SIG-M5 (cell line): ENCODE results near the gene VOPP1.

Experiments used
- DNase-seq: peaks from one replicate; lab custom pipeline; 2025; lab: John Stamatoyannopoulos, UW

VOPP1 gene

DNA sequence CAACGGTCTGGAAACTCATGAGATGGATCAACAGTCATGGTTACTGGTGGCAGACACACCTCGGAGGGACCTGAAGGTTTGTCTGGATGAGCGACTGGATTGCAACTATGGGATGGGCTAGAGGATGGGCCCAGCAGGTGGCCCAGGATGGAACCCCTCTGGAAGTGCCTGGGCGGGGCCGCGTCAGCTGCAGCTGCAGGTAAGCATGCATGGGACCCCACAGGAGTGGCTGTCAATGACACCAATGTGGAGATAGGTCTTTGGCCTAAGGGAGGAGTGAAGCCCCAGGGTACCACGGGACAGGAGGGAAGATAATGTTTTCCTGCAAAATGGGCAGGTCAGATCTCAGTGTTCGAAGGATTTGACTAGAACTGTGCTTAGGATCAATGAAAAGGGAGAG is 103.8 kb downstream of the VOPP1 start:
- no peak for DNase-seq

DNA sequence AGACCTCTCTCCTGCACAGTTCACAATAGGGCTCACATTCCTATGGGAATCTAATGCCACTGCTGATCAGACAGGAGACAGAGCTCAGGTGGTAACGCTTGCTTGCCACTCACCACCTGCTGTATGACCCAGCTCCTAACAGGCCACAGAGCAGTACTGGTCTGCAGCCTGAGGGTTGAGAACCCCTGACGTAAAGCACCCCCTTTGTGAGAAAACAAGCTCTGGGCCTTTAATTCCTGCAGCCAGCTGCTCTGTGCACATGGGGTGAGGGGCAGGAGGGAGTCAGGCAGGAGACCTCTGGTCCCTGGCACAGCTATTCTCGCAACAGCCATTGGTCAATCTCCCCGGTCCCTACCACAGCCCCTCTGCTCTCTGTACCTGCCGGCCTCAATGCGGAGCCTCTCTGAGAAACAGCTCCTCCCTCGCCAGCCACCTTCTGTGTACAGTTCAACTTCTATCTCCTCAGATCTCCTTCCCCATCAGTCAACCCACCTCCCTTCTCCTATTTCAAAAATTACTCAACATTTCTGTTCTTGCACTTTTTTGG is 105.2 kb downstream of the VOPP1 start:
- DNase-seq = no peak

DNA sequence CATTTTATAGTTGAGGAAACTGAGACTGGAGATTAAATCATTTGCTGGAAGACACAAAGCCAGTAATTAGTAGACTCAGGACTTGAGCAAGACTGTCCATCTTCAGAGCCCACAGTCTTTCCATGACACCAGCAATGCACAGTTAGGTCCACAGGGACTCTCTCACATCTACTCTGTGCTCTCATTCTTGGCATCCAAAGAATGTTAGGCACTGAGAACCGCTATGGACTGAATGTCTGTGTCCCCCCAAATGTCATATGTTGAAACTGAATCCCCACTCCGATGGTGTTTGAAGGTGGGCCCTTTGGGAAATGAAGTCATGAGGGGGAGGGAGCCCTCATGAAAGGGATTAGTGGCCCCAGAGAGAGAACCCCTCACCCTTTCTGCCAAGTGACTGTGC is 106.6 kb downstream of the VOPP1 start:
- no peak for DNase-seq

DNA sequence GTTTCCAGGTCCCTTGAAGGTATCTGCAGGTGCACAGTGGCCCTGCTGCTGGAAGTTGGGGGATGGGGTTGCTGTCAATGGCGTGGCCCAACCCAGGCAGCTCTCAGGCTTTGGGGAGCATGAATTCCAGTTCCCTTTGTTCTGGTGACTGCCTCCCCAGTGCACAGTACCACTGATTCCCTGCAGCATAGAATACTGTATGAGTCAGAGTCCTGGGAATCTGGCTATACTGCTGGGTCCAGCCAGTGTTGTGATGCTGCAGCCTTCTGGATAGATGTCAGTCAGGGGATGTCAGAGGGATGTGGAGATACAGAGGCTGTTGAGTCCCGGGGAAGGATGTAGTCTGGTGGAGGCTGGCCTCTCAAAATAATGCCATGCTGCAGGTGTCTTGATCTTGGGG is 107.9 kb downstream of the VOPP1 start:
- DNase-seq = no peak

DNA sequence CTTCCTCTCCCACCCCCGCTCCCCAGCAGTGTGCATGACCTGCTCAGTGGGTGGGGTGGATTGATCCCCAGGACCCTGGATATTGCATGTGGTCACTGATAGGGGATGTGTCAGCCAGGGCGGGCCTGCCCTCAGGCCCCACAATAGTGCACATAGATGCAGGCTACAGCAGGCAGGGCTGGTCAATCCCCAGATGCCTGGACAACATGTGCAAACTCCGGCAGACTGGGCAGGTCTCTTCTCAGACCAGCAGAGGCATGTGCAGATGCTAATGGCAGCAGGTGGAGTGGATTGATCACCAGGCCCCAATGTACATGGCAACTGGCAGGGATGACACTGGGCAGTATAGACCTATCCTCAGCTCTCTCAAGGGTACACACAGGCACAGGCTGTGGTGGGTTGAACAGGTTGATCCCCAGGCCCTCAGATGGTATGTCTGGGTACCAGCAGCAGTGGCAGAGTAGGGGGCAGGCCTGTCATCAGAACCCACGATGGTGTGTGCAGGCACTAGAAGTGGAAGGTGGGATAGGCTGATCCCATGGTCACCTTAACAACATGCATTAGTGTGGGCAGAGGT is 108.5 kb downstream of the VOPP1 start:
- no peak for DNase-seq

DNA sequence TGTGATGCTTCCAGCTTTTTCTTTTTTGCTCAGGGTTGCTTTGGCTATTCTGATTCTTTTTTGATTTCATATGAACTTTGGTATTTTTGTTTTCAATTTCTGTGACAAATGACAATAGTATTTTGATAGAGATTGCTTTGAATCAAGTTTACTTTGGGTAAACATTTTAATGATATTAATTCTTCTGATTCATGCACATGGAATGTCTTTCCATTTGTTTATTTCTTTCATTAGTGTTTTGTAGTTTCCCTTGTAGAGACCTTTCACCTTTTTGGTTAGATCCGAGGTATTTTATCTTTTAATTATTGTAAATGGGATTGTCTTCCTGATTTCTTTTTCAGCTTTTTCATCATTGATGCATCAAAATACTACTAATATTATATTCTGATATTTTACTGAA is 114.0 kb downstream of the VOPP1 start:
- no peak for DNase-seq

DNA sequence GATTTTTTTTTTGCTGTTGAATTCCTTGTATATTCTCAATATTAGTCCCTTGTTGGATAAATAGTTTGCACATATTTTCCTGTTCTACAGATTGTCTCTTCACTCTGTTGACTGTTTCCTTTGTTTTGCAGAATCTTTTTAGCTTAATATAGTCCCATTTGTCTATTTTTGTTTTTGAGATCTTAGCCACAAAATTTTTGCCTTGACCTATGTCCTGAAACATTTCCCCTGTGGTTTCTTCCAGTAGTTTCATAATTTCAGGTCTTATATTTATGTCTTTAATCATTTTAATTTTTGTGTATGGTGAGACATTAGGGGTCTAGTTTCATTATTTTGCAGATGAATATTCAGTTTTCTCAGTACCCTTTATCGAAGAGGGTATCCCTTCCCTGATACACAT is 114.5 kb downstream of the VOPP1 start:
- no peak for DNase-seq

DNA sequence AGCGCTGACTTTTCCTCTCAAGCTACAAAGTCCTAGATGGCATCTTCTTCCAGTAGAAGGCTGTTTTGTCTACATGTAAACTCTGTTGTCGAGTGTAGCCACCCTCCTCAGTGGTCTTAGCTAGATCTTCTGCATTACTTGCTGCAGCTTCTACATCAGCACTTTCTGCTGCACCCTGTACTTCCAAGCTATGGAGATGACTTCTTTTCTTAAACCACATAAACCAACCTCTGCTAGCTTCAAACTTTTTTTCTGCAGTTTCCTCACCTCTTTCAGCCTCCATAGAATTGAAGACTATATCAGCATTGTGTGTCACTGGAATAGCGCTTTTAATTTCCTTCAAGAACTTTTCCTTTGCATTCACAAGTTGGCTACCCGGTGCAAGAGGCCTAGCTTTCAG is 119.3 kb downstream of the VOPP1 start:
- DNase-seq = no peak

DNA sequence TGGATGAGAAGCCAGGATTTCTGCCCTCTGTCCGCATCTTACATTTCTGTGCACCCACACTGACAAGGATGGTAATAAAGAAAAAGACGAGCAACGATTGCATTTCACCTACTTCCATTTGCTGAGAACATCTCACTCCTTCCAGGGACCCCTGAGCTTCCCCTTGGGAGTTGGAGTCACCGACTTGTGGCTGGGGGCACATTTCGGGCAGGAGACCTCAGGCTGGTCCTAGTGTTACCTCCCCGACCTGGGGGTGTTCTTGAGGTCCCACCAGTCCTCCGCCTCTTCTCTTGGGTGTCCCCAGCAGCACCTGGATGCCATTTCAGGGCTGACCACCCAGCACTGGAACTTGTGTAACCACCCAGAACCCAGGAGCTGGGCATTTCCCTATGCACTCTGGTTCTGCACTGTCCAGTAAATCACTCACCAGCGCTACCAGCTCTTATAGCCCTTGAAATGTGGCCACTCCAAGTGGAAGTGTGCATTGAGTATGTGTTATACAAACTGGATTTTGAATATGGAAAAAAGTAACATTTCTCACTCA is 122.2 kb downstream of the VOPP1 start:
- DNase-seq = no peak

DNA sequence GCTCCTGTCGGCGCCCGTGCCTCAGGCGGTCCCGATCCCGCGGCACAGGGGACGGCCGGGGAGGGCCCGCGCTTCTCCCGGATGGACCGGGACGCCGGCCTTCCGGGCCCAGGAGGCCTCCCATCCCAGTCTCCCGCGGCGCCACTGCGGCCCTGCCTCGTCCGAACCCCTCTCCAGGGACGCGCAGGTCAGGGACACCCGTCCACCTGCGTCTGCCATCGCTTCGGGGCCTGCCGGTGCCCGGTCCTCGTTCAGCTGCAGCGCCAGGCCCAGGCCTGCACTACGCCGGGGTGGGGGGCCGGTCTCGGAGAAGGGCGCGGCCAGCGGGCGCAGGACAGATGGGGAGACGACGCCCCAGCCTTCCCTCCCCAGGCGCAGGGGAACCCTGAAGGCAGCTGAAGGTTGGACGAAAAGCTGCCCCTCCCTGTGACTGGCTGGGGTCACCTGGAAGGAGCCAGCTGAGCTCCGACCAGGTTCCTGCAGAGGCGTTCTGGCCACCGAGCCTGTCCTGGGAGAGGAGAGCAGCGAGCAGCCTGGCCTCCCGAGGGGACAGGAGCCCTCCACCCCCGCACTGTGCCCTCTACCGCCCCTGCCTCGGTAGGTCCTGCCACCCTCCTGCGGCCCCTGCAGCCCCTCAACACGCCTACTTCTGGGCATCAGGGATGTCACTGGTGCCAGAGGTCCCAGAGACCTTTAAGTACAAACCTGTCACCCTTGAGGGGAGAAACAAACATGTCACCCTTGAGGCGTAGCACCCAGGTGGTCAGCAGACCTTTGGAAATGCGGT is 122.9 kb downstream of the VOPP1 start:
- DNase-seq = no peak

DNA sequence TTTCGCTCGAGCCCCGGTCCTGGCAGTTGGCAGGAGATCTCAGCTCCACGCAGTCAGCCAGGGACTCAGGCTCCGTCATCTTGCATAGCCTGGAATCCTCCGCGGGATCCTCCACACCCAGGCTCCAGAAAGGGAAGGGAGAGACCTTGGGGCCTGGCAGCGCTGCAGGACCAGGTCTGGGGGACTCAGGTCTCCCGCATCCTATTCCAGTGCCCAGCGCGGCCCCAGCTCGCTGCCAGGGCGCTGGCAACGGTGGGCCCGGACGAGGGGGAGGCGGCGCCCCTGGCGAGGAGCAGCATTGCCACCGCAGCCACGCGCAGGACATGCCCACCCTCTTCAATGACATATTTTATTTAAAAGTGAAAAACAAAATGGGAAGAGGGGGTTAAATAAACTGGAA is 123.8 kb downstream of the VOPP1 start:
- DNase-seq = no peak

DNA sequence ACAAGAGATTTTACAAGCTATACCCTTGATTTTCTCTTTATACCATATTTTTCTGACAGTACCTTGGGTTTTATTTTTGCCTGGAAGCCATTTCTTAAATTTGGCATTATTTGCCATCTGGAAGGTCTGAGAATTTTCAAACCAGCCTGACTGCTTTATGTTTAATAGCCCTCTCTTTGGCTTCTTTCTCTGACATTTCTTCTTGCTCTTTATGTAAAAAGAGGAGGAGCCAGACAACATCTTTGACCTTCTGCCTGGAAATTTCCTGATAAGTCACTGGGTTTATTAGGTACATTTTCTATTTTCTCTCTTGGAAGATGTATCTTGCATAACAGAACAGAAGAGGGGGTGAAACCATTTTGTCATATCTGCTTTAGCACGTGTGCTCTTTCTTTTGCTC is 127.5 kb downstream of the VOPP1 start:
- no peak for DNase-seq

DNA sequence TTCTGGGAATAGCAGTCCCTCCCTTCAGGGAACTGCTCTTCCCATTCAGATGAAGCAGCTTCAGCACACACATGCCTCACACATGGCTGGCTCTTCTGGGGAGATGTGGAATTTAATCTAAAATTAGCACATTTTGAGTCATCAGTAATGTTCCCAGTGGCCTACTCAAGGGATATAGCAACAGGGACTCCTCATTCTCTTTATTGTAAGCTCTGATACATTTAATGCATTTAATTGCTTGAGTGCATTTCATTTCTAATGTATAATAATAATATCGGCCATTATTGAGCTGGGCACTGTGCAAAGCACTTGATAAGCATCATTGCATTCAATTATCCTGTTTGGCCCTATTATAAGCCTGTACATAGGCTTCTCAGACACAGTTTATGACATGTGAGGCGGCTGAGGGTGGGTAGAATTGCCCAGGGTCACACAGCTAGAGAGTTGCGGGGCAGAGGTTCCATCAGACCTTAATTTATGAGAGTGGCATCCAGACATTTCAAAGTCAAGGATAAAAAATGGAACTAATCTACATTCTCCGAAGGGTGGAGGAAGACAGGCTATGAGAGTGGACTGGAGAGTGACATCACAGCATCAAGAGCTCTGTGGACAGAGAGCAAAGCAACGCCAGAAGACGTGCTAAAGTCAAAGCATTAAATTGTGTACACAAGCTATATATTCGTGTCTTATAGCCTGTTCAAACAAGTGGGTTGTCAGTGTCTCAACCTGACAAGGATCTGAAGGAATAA is 130.4 kb downstream of the VOPP1 start:
- no peak for DNase-seq

DNA sequence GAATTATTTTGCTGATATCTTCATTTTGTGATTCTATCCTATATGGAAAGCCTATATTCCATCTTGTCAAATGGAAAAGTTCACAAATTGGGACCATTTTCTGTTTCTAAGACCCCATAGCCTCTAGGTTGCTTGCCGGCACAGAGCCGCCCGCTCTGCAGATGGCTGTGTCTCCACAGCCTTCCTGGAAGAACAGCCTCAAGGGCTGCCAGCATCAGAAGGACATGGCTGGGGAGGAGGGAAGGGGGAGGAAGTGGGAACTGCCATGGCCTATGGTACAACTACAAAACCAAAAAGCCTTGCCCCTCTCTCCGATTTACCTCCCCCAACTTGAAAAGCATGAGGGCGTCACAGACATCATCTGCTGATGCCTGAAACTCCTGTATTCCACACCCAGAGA is 131.3 kb downstream of the VOPP1 start:
- no peak for DNase-seq

DNA sequence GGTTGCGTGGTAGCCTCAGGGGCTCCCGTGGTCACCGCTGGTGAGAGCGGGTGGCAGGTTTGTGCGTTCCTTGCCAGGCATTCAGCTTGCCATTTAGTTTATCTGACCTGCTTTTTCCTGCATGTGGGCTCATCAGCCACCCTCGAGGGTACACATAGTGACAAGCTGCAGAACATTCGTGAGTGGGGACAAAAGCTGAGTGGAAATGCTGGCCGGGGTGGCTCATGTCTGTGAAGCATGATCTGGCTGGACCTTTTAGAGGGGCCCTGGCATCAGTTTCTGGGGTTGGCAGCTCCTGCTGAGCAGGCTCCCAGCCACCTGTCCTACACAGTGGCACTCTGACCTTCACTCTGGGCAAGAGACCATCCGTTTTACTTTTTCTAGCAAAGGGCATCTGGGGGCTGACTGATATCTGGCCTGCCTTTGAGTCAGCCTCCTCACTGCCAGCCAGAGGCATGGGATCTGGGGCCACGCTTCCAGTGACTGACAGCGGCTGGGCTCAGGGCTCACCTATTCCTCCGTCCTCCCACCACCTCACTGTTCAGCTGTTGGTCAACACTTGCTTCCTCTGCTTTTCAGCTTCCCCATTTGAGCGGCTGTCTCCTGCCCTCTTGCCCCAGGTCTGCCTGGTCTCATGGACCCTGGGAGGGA is 132.1 kb downstream of the VOPP1 start:
- DNase-seq = no peak

DNA sequence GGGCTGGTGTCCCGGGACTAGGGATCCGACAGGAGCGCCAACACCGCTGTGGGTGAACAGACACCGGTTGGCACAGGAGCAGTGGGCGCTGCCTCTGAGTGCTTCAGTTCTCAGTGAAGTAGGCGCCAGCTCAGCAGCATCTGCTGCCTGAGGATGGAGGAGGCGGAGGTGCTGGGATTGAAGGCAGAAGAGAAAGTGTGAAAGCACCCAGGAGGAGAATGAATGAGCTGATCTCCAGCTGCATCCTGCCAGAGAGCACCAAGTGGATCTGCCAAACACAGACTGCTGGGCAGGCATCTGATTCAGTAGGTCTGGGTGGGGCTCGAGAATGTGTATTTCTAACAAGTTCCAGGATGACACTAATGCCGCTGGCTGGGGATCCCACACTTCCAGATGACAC is 132.7 kb downstream of the VOPP1 start:
- DNase-seq = no peak

DNA sequence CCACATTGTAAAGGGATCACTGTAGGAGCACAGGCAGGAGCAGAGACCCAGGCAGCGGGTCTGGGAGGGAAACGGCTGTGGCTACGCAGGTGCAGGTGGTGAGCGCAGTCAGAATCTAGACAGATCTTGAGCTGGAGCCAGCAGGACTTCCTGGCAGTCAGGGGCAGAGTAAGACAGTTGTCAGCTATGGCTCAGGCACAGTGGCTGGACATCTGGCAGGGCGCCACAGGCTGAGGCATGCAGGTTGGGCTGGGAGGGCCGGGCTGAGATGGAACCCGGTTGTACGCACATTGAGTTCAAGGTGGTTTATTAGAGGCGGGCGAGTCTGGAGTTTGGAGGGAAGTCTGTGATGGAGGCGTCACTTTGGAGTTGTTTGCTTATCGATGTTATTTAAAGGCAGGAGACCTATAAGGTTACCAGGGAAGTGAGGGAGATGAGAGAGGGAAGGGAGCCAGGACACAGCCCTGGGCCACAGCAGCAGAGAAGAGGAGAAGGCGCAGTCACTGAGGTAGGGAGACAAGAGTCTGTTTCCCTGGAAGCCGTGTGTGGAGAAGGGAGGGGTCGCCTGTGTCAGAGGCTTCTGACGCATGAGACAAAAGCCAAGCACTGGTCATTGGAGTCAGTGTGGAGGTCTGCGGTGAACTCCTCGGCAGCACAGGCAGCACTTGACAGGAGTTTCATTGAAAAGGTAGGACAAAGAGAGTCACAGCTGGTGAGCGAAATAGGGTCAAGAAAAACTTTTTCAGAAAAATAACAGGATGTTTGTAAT is 133.4 kb downstream of the VOPP1 start:
- DNase-seq = no peak

DNA sequence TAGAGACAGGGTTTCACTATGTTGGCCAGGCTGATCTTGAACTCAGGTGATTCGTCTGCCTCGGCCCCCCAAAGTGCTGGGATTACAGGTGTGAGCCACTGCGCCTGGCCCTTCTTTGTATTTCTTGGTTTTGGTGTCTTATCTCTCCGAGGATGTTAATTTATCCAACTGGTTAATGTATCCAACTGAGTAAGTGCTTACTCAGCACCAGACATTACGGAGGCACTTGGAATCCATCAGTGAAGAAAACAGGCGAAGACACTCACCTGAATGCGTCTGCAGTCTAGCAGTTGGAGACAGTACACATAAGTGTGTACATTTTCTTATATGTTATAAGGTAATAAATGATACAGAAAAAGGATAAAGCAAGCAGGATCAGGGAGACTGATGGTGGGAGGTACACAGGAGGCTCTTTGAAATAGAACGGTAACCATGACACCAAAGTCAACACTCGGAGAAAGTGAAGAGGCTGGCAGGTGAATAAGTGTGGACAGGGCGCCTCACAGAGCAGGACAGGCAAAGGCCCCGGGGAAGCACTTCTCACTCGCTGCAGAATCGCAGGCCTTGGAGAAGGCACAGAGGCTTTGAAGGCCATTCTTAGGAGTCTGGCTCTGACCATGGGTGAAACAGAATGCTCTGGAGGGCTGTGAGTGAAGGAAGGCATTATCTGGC is 134.1 kb downstream of the VOPP1 start:
- no peak for DNase-seq

DNA sequence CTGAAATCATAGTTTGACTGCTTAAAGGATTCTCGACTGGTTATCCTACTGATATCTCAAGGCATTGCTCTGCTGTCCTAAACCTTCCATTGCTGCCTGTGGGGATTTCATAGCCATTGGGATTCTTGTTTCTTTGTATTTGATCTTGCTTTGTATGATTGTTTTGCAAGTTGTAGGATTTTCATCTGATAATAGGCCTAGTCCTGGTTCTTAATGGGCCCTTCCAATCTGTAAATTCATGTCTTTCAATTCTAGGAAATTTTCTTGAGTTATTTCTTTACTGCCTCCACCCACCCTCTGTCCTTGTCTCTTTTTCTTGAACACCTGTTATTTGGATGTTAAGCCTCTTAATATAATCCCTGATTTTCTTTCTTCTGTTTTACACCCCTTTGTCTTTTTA is 134.9 kb downstream of the VOPP1 start:
- no peak for DNase-seq

DNA sequence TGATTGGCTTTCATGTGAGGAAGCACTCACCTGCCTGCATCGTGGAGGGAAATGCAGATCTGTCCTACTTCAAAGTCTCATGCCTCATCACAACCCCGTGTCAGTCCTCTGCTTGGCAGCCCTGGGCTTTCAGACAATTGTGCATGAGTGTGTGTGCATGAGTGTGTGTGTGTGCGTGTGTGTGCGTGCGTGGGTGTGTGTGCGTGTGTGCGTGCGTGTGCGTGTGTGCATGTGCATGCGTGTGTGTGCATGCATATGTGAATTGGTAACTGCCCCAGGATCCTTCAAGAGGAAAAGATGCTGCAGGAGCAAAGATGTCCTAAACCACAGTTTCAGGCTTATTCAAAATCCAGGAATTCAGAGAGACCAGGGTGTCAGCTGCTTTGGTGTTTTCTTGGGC is 135.8 kb downstream of the VOPP1 start:
- no peak for DNase-seq

DNA sequence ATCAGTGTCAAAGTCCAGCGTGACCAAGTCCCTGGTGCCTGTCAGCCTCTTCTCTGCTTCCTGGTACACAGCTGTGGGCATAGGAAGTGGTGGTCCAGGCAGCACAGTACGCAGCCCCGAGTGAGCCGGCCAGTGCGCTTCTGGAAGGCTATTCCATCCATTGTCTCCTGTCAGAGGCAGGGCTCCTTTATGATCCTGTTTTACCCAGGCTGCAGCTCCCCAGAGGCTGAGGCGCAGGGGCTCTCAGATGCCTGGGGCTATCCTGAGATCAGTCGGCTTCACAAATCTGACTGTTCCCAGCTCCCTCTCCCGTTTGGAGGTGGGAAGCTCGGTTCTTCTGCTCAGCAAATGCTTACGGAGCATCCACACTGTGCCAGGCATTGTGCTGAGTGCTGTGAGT is 136.8 kb downstream of the VOPP1 start:
- DNase-seq = no peak
